GM23338 (cell line): ENCODE measurements around the gene FZD4. TPM values are rescaled to one million over a fixed set of nuclear protein-coding genes. Genes with fewer than 3 reads are reported as not detected.
A peak's percentile ranks its signal among the peaks of the same experiment; 100 is the strongest.

Experiments used
- ATAC-seq: fragments of 200-7000 bp; cut with Tn5 transposase; 3 replicates; pipeline ENCODE4 v1.9.1; 2020
- DNase-seq: peaks from one replicate; pipeline ENCODE4 v3.0.0-alpha.2; 2015; ENCODE audit warnings: low spot score
- H2AFZ ChIP-seq: fragments of 200-600 bp; sonication (generic); 2 replicates; pipeline ENCODE4 v1.8.0; 2016; ENCODE audit warnings: antibody characterized with exemption, mild to moderate bottlenecking, moderate library complexity
- H3F3A ChIP-seq: fragments of 200-600 bp; sonication (generic); replicated peaks from 2 replicates; pipeline ENCODE4 v1.8.0; 2017; ENCODE audit warnings: antibody characterized with exemption, mixed run types, low read depth
- H3K27ac ChIP-seq: fragments of 200-600 bp; sonication (generic); 2 replicates; pipeline ENCODE4 v1.6.1; 2016; ENCODE audit warnings: low read depth
- H3K27me3 ChIP-seq: fragments of 200-600 bp; sonication (generic); 2 replicates; pipeline ENCODE4 v1.8.0; 2016; ENCODE audit warnings: mild to moderate bottlenecking, mixed run types, moderate library complexity; ENCODE audit not compliant: insufficient read depth
- H3K36me3 ChIP-seq: fragments of 200-600 bp; sonication (generic); 2 replicates; pipeline ENCODE4 v1.8.0; 2016; ENCODE audit warnings: mild to moderate bottlenecking; ENCODE audit not compliant: insufficient read depth
- H3K4me1 ChIP-seq: fragments of 200-600 bp; sonication (generic); 2 replicates; pipeline ENCODE4 v1.8.0; 2016; ENCODE audit warnings: mild to moderate bottlenecking, moderate library complexity; ENCODE audit not compliant: insufficient read depth
- H3K4me2 ChIP-seq: fragments of 200-600 bp; sonication (generic); 2 replicates; pipeline ENCODE4 v1.7.1; 2017; ENCODE audit warnings: mixed run types
- H3K4me3 ChIP-seq: fragments of 200-600 bp; sonication (generic); 2 replicates; pipeline ENCODE4 v1.6.1; 2016; ENCODE audit warnings: mixed run types
- H3K79me2 ChIP-seq: fragments of 200-600 bp; sonication (generic); replicated peaks from 2 replicates; pipeline ENCODE4 v1.8.0; 2017; ENCODE audit warnings: mild to moderate bottlenecking; ENCODE audit not compliant: insufficient read depth
- H3K9me2 ChIP-seq: fragments of 200-600 bp; sonication (generic); 2 replicates; pipeline ENCODE4 v1.8.0; 2017; ENCODE audit not compliant: insufficient read depth
- H4K20me1 ChIP-seq: fragments of 200-600 bp; sonication (generic); replicated peaks from 2 replicates; pipeline ENCODE4 v1.8.0; 2017; ENCODE audit warnings: mild to moderate bottlenecking; ENCODE audit not compliant: insufficient read depth
- H3K27ac Mint-ChIP-seq: 2 replicates; pipeline ENCODE4 v1.8.0; 2020; ENCODE audit warnings: inconsistent platforms, mild to moderate bottlenecking, moderate library complexity, mixed read lengths
- H3K27me3 Mint-ChIP-seq: 3 replicates; pipeline ENCODE4 v1.8.0; 2022; ENCODE audit warnings: low read depth, mild to moderate bottlenecking, moderate library complexity, mixed read lengths, inconsistent platforms; ENCODE audit not compliant: insufficient read depth, poor library complexity
- H3K36me3 Mint-ChIP-seq: 3 replicates; pipeline ENCODE4 v1.8.0; 2021; ENCODE audit warnings: low read depth, mild to moderate bottlenecking, inconsistent platforms, moderate library complexity, mixed read lengths
- H3K4me1 Mint-ChIP-seq: 3 replicates; pipeline ENCODE4 v1.8.0; 2020; ENCODE audit warnings: mild to moderate bottlenecking, inconsistent platforms, mixed read lengths
- H3K4me3 Mint-ChIP-seq: 3 replicates; pipeline ENCODE4 v1.8.0; 2021; ENCODE audit warnings: moderate library complexity, mild to moderate bottlenecking, inconsistent platforms, mixed read lengths
- H3K9me3 Mint-ChIP-seq: 3 replicates; pipeline ENCODE4 v1.8.0; 2020; ENCODE audit warnings: moderate library complexity, mild to moderate bottlenecking, inconsistent platforms, mixed read lengths
- CREB1 ChIP-seq: fragments of 250-450 bp; sonication (Bioruptor Pico); IDR thresholded peaks from 2 replicates; pipeline ENCODE4 v1.5.0; 2020; ENCODE audit warnings: low read depth, mild to moderate bottlenecking, moderate library complexity
- EZH2 ChIP-seq: fragments of 200-600 bp; sonication (generic); IDR thresholded peaks from one replicate; pipeline ENCODE4 v1.8.0; 2017; ENCODE audit warnings: antibody characterized with exemption, mild to moderate bottlenecking, low read depth; ENCODE audit not compliant: unreplicated experiment
- EZH2phosphoT487 ChIP-seq: fragments of 200-600 bp; sonication (generic); IDR thresholded peaks from one replicate; pipeline ENCODE4 v1.8.1; 2018; ENCODE audit warnings: antibody characterized with exemption; ENCODE audit not compliant: unreplicated experiment
- NANOG ChIP-seq: IDR thresholded peaks from 2 replicates; pipeline ENCODE4 v1.6.1; 2016; ENCODE audit warnings: antibody characterized with exemption, borderline replicate concordance
- STAT1 ChIP-seq: IDR thresholded peaks from one replicate; pipeline ENCODE4 v1.6.1; 2016; ENCODE audit warnings: antibody characterized with exemption; ENCODE audit not compliant: unreplicated experiment
- polyA plus RNA-seq: library from polyadenylated mRNA; unstranded; fragments of >200 nt; fragmentation: Nextera tagmentation; extraction: Ambion mirVana; gene quantifications from 2 replicates; pipeline ENCODE4 v1.2.1, GENCODE V29; 2016
- total RNA-seq: library from RNA; depleted of rRNA; stranded (reverse); fragments of >200 nt; shearing (Covaris generic); gene quantifications from 2 replicates; pipeline ENCODE4 v1.2.3, GENCODE V29; 2014
- TF ChIP-seq, protein P1 (sequence below): fragments of 250-450 bp; sonication (Bioruptor Pico); IDR thresholded peaks from 2 replicates; pipeline ENCODE4 v1.5.0; 2020; ENCODE audit warnings: mild to moderate bottlenecking, moderate library complexity

The FZD4 gene
- total and polyA plus RNA-seq, 2 experiments from 2014 or later: 1.4 to 8.9 TPM

GRCh38 chr11:86926975-86927374, 28.2 kb downstream of the FZD4 start (continued):
- TF ChIP-seq, protein P1, sequence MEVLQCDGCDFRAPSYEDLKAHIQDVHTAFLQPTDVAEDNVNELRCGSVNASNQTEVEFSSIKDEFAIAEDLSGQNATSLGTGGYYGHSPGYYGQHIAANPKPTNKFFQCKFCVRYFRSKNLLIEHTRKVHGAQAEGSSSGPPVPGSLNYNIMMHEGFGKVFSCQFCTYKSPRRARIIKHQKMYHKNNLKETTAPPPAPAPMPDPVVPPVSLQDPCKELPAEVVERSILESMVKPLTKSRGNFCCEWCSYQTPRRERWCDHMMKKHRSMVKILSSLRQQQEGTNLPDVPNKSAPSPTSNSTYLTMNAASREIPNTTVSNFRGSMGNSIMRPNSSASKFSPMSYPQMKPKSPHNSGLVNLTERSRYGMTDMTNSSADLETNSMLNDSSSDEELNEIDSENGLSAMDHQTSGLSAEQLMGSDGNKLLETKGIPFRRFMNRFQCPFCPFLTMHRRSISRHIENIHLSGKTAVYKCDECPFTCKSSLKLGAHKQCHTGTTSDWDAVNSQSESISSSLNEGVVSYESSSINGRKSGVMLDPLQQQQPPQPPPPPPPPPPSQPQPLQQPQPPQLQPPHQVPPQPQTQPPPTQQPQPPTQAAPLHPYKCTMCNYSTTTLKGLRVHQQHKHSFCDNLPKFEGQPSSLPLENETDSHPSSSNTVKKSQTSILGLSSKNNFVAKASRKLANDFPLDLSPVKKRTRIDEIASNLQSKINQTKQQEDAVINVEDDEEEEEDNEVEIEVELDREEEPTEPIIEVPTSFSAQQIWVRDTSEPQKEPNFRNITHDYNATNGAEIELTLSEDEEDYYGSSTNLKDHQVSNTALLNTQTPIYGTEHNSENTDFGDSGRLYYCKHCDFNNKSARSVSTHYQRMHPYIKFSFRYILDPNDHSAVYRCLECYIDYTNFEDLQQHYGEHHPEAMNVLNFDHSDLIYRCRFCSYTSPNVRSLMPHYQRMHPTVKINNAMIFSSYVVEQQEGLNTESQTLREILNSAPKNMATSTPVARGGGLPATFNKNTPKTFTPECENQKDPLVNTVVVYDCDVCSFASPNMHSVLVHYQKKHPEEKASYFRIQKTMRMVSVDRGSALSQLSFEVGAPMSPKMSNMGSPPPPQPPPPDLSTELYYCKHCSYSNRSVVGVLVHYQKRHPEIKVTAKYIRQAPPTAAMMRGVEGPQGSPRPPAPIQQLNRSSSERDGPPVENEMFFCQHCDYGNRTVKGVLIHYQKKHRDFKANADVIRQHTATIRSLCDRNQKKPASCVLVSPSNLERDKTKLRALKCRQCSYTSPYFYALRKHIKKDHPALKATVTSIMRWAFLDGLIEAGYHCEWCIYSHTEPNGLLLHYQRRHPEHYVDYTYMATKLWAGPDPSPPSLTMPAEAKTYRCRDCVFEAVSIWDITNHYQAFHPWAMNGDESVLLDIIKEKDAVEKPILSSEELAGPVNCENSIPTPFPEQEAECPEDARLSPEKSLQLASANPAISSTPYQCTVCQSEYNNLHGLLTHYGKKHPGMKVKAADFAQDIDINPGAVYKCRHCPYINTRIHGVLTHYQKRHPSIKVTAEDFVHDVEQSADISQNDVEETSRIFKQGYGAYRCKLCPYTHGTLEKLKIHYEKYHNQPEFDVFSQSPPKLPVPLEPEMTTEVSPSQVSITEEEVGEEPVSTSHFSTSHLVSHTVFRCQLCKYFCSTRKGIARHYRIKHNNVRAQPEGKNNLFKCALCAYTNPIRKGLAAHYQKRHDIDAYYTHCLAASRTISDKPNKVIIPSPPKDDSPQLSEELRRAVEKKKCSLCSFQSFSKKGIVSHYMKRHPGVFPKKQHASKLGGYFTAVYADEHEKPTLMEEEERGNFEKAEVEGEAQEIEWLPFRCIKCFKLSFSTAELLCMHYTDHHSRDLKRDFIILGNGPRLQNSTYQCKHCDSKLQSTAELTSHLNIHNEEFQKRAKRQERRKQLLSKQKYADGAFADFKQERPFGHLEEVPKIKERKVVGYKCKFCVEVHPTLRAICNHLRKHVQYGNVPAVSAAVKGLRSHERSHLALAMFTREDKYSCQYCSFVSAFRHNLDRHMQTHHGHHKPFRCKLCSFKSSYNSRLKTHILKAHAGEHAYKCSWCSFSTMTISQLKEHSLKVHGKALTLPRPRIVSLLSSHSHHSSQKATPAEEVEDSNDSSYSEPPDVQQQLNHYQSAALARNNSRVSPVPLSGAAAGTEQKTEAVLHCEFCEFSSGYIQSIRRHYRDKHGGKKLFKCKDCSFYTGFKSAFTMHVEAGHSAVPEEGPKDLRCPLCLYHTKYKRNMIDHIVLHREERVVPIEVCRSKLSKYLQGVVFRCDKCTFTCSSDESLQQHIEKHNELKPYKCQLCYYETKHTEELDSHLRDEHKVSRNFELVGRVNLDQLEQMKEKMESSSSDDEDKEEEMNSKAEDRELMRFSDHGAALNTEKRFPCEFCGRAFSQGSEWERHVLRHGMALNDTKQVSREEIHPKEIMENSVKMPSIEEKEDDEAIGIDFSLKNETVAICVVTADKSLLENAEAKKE (CRISPR knock-in tag): no peak
- TF ChIP-seq STAT1 (no peak), EZH2 (no peak)

GRCh38 chr11:86923999-86924766, 31.0 kb downstream of the FZD4 start:
- Mint-ChIP-seq H3K9me3 (no peaks in the 10 kb centered on the region), H3K4me3 (no peak overlapping the region), H3K27ac (peak overlapping the region; percentile 54), H3K4me1 (peaks cover 25% of the 10 kb centered on the region), H3K36me3 (no peaks in the 10 kb centered on the region), H3K27me3 (no peaks in the 10 kb centered on the region)
- DNase-seq (peak; percentile 93), ATAC-seq (peak; percentile 98)
- Histone ChIP-seq H4K20me1 (no peaks in the 10 kb centered on the region), H3F3A (no peaks in the 10 kb centered on the region), H3K4me2 (peak overlapping the region; percentile 29; the same call in 1 of the 2 replicates), H3K79me2 (no peaks in the 10 kb centered on the region), H3K9me2 (no peaks in the 10 kb centered on the region), H3K27ac (peak overlapping the region; percentile 64), H3K27me3 (no peaks in the 10 kb centered on the region), H3K36me3 (no peaks in the 10 kb centered on the region), H3K4me1 (peaks cover 8% of the 10 kb centered on the region), H3K4me3 (no peak overlapping the region), H2AFZ (peak overlapping the region; percentile 0; the same call in 1 of the 2 replicates)
- TF ChIP-seq, protein P1 (CRISPR knock-in tag): peak; percentile 99
- no peak for TF ChIP-seq NANOG
- TF ChIP-seq CREB1 (CRISPR knock-in tag): peak; percentile 43; the same call in 1 of the 2 replicates
- TF ChIP-seq EZH2phosphoT487: no peak
